DND-41 (cell line): ENCODE data around the gene CSPG5.

ENCODE experiments used
- EZH2 ChIP-seq: IDR thresholded peaks from 3 replicates; pipeline ENCODE4 v1.6.1; 2012; ENCODE audit warnings: borderline replicate concordance, low read depth, mild to moderate bottlenecking, moderate library complexity, low read length, inconsistent platforms; ENCODE audit not compliant: severe bottlenecking
- TF ChIP-seq, protein P1 (sequence below): IDR thresholded peaks from 2 replicates; pipeline ENCODE4 v1.5.1; 2012; ENCODE audit warnings: borderline replicate concordance, low read length, moderate library complexity, mild to moderate bottlenecking; ENCODE audit not compliant: poor library complexity, severe bottlenecking; ENCODE audit errors: extremely low read depth

DNA sequence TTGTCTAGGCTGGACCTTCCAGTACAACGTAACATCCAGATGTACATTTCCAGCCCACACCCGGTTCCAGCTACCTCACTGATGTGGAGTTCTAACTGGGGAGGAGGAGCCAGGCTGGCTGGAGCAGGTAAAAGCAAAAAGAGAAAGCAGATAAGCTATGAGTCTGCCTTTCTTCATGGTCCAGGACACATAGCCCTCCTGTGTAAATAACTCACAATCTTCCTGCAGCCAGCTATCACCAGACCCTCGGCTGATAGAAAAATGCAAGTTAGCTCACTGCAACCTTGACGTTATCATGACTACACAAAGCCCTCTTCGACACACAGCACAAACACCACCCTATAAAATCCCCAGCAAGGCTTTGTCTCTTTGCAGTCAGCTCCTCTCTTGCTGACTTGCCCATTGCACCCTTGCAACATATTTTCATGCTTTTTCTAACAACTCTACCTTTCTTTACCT, 44.6 kb downstream of the CSPG5 start:
- TF ChIP-seq, protein P1, sequence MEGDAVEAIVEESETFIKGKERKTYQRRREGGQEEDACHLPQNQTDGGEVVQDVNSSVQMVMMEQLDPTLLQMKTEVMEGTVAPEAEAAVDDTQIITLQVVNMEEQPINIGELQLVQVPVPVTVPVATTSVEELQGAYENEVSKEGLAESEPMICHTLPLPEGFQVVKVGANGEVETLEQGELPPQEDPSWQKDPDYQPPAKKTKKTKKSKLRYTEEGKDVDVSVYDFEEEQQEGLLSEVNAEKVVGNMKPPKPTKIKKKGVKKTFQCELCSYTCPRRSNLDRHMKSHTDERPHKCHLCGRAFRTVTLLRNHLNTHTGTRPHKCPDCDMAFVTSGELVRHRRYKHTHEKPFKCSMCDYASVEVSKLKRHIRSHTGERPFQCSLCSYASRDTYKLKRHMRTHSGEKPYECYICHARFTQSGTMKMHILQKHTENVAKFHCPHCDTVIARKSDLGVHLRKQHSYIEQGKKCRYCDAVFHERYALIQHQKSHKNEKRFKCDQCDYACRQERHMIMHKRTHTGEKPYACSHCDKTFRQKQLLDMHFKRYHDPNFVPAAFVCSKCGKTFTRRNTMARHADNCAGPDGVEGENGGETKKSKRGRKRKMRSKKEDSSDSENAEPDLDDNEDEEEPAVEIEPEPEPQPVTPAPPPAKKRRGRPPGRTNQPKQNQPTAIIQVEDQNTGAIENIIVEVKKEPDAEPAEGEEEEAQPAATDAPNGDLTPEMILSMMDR = no peak
- TF ChIP-seq EZH2 = no peak
